HTR-8/SVneo (cell line): ENCODE measurements around the gene LAG3.
"Not testable (repeated sequence)": the region's sequence is repeated elsewhere in the genome, so short reads cannot be mapped to it uniquely, and the experiment has no call there.

Experiments used
- DNase-seq: peaks from one replicate; pipeline ENCODE4 v3.0.0; 2011; ENCODE audit warnings: low spot score, mixed read lengths; ENCODE audit not compliant: insufficient read length
- FAIRE-seq: peaks from 2 replicates; lab custom pipeline; 2011; peaks lifted over from hg19 to GRCh38; lab: Jason Lieb, UNC

The LAG3 gene

GRCh38 chr12:6772331-6772695 lies at the start of gene LAG3:
LAG3 (plus strand) TSS chr12:6772520; CDS start chr12:6772853, 333 bp downstream.
- no peak for FAIRE-seq
- DNase-seq = no peak

- no peak for DNase-seq
- FAIRE-seq = no peak
Measured at GRCh38 chr12:6722863-6723262, 49.5 kb upstream of the LAG3 start.

- peak; percentile 99 for DNase-seq
- FAIRE-seq = peak; percentile 98
Measured at GRCh38 chr12:6723607-6724408, 48.5 kb upstream of the LAG3 start, which contains the start of gene COPS7A. COPS7A (plus strand) TSS chr12:6724046; CDS start chr12:6724657, 611 bp downstream.

- FAIRE-seq = peak; percentile 80
- DNase-seq = peak; percentile 38
Measured at GRCh38 chr12:6724409-6724797, 47.9 kb upstream of the LAG3 start.

DNA sequence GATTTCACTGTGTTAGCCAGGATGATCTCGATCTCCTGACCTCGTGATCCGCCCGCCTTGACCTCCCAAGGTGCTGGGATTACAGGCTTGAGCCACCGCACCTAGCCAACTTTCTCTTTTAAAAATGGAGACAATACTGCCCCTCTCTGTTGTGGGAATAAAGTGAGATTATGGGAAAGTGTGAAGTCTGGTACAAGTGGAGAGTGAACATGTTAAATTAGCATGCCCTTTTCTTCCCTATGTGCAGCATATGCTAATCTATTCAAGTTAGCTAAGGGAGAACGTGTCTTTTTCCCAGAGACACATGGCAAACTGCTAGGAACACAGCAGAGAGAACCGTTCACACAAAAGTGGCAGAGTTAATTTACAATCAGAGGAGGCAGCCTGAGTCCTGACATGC lies 47.0 kb upstream of the LAG3 start:
- FAIRE-seq = no peak
- DNase-seq = no peak

DNA sequence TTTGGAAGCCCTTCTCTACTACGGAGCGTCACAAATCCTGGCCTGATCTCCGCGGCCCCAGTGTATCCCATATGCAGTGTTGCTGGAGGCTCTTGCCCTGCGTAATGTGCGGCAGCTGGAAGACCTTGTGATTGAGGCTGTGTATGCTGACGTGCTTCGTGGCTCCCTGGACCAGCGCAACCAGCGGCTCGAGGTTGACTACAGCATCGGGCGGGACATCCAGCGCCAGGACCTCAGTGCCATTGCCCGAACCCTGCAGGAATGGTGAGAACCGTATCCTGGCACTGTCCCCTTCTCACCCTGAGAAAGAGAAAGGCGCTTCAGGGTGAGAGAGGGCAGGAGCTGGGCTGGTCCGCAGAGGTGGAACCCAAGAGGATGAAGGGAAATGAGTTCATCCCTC lies 43.1 kb upstream of the LAG3 start:
- FAIRE-seq (no peak), DNase-seq (no peak)

GRCh38 chr12:6730169-6730568 lies 42.2 kb upstream of the LAG3 start:
- FAIRE-seq (peak; percentile 65), DNase-seq (no peak)

DNA sequence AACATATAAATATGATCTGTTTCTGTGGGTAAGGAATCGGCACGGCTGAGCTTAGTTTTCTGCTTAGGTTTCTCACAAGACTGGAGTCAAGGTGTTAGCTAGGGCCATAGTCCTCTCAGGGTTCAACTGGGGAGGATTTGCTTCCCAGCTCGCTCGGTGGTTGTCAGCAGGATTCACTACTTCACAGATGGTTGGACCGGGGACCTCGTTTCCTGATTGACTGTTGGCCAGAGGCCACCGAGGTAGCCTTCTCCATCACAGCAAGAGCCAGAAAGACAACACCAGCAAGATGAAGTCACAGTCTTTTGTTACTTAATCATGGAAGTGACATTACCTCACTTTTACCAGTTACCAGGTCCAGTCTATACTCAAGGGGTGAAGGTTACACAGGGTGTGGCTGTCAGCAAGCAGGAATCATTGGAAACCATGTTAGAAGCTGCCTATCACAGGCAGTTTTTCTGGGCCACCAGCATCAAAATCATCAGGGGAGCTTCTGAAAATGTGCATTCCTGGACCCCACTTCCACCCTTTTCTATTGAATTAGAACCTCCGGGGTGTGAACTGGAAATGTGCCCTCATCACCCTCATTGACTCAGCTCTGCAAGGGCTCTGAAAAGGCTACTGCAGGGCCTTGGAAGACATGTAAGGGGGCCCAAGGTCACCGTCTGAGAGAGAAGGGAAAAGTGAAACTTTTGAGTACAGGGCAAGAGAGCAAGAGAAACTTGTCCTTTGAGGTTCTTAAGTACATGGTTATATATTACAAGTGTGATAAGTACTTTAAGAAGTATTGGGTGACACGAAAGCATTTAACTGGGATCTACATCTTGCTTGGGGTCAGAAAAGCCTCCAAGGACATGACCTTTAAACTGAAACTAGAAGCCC lies 37.6 kb upstream of the LAG3 start:
- no peak for DNase-seq
- FAIRE-seq = no peak

DNA sequence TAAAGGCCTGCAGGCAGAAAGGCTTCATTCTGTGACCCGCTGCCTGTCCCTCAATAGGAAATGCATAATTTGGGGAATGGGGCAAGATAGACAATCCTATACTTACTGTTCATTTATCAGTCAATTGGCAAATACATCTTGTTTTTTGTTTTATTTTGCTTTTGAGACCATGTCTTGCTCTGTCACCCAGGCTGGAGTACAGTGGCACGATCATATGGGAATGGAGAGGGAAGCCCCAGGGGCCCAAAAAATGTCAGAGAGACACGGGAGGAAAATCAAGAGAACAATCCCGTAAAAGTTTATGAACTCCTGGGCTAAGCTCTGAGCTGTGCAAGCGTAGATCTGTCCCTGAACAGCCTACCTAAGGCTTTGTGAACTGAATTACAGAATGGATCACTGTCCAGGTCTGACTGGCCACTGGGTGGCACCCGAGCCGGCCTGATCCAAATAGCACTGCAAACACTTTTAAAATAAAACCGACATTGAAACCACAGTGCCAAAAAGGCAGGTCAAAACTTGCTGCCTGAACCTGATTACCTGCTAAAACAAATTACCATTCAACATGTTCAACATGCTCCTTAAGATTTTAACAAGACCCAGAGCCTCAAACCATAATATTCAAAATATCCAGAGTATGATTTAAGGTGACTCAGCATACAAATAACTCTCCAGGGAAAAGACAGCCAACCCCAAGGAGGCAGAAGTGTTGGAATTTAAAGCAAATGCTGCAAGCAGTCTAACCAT lies 36.7 kb upstream of the LAG3 start:
- FAIRE-seq = peak; percentile 91
- peak; percentile 76 for DNase-seq

DNA sequence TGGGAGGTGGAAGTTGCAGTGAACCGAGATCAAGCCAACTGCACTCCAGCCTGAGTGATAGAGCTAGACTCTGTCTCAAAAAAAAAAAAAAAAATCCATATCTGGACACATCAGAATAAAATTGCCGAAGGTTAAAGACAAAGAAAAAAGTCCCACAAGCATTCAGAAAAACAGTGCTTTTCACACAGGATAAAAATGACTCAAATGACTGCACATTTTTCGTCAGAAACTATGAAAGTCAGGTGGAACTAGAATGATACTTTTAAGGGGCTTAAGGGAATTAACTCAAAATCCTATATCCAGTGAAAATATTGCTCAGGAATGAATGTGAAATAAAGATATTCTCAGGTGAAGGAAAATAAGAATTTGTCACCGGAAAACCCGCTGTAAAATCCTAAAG lies 35.6 kb upstream of the LAG3 start:
- FAIRE-seq (no peak), DNase-seq (no peak)

GRCh38 chr12:6742080-6742479 lies 30.2 kb upstream of the LAG3 start:
- not testable (repeated sequence) for FAIRE-seq

GRCh38 chr12:6742834-6743233 lies 29.5 kb upstream of the LAG3 start:
- FAIRE-seq (no peak), DNase-seq (no peak)

More at GRCh38 chr12:6742080-6742479, 30.2 kb upstream of the LAG3 start:
- DNase-seq = not testable (repeated sequence)

DNA sequence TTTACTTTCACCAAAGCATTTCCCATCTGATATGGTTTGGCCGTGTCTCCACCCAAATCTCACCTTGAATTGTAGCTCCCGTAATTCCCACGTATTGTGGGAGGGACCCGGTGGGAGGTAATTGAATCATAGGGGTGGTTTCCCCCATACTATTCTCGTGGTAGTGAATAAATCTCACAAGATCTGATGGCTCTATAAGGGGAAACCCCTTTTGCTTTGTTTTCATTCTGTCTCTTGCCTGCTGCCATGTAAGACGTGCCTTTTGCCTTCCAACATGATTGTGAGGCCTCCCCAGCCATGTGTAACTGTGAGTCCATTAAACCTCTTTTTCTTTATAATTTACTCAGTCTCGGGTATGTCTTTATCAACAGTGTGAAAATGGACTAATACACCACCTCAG lies 29.0 kb upstream of the LAG3 start:
- FAIRE-seq, DNase-seq: not testable (repeated sequence)

DNA sequence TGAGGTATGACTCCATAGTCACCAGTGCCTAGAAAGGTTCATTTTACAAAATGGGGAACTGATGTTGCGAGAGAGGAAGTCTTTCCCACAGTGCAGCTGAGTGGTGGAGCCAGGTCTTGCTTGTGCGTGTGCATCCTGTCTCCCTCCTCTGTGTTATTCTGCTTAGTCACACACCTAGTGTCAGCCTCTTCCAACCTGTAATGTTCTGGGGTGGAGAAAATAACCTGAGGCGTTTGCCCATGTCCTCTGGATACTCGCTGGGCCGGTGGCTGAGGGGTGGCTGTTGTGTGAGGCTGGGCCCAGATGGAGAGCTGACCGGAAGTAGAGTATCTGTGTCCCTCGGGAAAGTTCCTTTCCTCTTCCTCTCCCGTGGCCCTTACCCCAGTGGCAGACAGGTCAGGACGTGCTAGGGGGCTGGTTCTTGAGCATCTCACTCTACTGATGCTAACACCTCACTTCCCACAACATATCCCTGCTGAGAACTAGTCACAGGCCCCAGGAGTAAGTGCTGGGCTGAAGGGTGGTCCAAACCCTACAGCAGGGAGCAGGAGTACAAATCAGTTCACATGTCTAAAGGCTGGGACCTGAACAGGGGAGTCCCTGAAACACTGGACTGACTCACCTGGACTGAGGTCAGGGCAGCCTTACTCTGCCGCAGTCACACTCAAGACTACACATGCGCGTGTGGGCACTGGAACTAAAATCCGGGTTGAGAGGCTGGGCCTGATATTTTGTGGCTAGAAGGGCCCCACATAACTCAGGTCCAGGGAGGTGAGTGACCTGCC lies 26.4 kb upstream of the LAG3 start:
- DNase-seq (no peak), FAIRE-seq (no peak)

DNA sequence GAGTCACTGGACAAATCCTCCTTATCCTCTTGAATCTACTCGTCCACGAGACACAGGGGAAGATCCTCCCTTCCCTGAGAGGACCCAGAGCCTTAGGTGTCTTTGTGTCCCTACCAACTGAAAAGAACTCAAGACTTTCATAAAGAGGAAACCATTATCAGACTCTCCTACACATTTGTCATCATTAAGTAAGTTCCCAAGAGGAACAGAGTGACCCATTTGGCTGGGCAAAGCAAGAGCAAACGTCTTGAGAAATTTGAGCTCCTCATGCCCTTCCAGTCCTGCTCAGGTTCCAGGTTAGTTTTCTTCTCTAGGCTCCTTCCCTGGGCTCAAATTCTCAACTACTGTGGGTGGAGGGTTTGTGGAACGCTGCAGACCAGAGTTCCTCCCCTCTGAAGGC lies 25.1 kb upstream of the LAG3 start:
- DNase-seq = no peak
- peak; percentile 40 for FAIRE-seq

DNA sequence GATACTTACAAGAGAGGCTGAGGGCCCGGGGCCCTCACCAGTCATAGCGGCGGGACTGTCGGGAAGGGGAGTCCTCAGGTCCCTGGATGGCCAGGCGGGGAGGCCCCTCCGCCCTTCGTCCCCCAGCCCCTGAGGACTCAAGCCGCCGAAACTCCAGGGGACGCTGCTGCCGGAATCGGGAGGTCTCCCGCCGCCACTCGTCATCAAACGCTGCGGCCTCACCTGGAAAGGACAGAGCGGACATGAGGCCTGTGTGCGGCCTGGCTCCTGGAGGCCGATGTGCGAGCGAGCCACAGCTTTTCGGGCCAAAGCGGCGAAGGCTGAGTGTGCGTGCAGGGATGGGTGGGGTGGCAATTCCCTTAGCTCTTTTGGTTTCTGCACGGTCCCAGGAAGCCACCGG lies 23.6 kb upstream of the LAG3 start:
- no peak for DNase-seq
- FAIRE-seq = no peak

- FAIRE-seq (no peak), DNase-seq (no peak)
Measured at GRCh38 chr12:6750506-6750905, 21.8 kb upstream of the LAG3 start.

- peak; percentile 90 for FAIRE-seq
- DNase-seq = no peak
Measured at GRCh38 chr12:6751767-6752166, 20.6 kb upstream of the LAG3 start.

- FAIRE-seq (peak; percentile 9), DNase-seq (peak; percentile 71)
Measured at GRCh38 chr12:6752167-6752920, 20.0 kb upstream of the LAG3 start.
